GM12875 (cell line): ENCODE data around the gene F7.
"Not testable (repeated sequence)": the region's sequence is repeated elsewhere in the genome, so short reads cannot be mapped to it uniquely, and the experiment has no call there.

ENCODE experiments used
- H3K4me3 ChIP-seq: one replicate; pipeline ENCODE4 v1.5.1; 2011; ENCODE audit warnings: low read depth, low read length, control low read depth
- CTCF ChIP-seq: IDR thresholded peaks from 2 replicates; pipeline ENCODE4 v1.5.1; 2011; ENCODE audit warnings: low read depth, mild to moderate bottlenecking, control low read depth, inconsistent platforms, low read length, moderate library complexity, borderline replicate concordance; ENCODE audit not compliant: insufficient read depth

The F7 gene

DNA sequence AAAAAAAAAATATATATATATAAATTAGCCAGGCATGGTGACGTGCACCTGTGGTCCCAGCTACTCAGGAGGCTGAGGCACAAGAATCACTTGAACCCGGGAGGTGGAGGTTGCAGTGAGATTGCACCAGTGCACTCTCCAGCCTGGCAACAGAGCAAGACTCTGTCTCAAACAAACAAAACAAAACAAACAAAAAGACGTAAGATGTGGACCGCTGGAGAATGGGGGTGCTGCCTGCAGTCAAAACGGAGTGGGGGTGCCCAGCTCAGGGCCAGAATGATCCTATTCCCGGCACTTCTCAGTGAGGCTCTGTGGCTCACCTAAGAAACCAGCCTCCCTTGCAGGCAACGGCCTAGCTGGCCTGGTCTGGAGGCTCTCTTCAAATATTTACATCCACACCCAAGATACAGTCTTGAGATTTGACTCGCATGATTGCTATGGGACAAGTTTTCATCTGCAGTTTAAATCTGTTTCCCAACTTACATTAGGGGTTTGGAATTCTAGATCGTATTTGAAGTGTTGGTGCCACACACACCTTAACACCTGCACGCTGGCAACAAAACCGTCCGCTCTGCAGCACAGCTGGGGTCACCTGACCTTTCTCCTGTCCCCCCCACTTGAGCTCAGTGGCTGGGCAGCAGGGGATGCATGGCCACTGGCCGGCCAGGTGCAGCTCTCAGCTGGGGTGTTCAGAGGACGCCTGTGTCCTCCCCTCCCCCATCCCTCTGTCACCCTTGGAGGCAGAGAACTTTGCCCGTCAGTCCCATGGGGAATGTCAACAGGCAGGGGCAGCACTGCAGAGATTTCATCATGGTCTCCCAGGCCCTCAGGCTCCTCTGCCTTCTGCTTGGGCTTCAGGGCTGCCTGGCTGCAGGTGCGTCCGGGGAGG, at the start of gene F7:
F7 (plus strand) TSS at position 760 of the 889 bp plus-strand sequence; CDS start at position 811, 51 bp downstream.
- no peak within 1 kb of the TSS for H3K4me3 ChIP-seq
- TF ChIP-seq CTCF = no peak

- TF ChIP-seq CTCF = no peak
- H3K4me3 ChIP-seq = no peak overlapping the region
Observed at GRCh38 chr13:113057084-113057483, 48.5 kb upstream of the F7 start.

DNA sequence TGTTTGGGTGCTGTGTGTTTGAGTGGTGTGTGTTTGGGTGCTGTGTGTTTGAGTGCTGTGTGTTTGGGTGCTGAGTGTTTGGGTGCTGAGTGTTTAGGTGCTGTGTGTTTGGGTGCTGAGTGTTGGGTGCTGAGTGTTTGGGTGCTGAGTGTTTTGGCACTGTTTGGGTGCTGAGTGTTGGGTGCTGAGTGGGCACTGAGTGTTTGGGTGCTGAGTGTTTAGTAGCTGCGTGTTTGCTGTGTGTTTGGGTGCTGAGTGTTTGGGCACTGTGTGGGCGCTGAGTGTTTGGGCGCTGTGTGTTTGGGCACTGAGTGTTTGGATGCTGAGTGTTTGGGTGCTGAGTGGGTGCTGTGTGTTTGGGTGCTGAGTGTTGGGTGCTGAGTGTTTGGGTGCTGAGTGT, 48.0 kb upstream of the F7 start:
- H3K4me3 ChIP-seq = not testable (repeated sequence)

DNA sequence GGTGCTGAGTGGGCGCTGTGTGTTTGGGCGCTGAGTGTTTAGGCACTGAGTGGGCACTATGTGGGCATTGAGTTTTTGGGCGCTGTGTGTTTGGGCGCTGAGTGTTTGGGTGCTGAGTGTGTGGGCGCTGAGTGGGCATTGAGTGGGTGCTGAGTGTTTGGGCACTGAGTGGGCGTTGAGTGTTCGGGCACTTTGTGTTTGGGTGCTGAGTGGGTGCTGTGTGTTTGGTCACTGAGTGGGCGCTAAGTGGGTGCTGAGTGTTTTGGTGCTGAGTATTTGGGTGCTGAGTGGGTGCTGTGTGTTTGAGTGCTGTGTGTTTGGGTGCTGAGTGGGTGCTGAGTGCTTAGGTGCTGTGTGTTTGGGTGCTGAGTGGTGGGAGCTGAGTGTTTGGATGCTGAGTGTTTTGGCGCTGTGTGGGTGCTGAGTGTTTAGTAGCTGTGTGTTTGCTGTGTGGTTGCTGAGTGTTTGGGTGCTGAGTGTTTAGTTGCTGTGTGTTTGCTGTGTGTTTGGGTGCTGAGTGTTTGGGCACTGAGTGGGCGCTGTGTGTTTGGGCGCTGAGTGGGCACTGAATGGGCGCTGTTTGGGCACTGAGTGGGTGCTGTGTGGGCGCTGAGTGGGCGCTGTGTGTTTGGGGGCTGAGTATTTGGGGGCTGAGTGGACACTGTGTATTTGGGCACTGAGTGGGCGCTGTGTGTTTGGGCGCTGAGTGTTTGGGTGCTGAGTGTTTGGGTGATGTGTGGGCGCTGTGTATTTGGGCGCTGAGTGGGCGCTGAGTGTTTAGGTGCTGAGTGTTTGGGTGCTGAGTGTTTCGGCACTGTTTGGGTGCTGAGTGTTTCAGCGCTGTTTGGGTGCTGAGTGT, 47.2 kb upstream of the F7 start:
- no peak for TF ChIP-seq CTCF
- no peak overlapping the region for H3K4me3 ChIP-seq

- no peak for TF ChIP-seq CTCF
Observed at GRCh38 chr13:113058988-113059850, 46.4 kb upstream of the F7 start.

DNA sequence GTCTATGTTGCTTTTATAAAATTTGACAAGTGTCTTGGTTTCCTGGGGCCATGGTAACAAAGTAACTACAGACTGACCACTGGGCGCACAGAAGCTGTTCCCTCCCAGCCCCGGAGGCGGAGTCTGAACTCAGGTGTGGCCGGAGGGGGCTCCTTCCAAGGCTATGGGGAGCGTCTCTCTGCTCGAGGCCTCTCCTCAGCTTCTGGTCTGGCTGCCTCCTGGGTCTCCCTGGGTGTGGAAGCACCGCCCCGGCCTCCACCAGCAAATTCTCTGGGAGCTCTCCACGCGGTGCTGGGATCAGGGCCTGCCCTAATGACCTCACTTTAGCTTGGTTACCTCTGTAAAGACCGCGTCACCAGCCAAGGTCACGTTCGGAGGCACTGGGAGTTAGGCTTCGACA, 45.7 kb upstream of the F7 start:
- no peak for TF ChIP-seq CTCF
- H3K4me3 ChIP-seq = no peak overlapping the region

More at GRCh38 chr13:113058988-113059850, 46.4 kb upstream of the F7 start:
- H3K4me3 ChIP-seq = no peak overlapping the region
